GM21529 (cell line): ENCODE data around the gene MCC.

Source experiments
- ATAC-seq: cut with Tn5 transposase; IDR thresholded peaks from one replicate; pipeline ENCODE4 v1.9.1; 2021; ENCODE audit not compliant: unreplicated experiment

Gene MCC

DNA sequence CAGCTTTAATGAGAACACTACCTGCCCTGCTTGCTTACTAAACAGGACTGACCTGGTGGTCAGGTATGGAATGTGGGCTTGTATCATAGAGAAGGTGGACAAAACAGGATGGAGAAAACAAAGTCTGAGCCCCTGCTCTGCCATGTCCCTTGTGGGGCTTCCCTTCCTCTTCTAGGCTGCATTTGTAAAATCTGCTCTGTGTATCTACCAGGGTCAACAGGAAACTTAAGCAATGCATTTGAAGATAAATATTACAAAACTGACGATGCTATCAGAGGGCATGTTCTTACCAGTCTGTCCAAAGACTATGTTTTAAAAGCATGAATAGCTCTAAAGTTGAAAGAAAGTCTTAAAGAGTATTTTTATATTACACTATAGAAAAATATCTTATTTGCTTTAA, 282.9 kb downstream of the MCC start:
- ATAC-seq, result no peak

DNA sequence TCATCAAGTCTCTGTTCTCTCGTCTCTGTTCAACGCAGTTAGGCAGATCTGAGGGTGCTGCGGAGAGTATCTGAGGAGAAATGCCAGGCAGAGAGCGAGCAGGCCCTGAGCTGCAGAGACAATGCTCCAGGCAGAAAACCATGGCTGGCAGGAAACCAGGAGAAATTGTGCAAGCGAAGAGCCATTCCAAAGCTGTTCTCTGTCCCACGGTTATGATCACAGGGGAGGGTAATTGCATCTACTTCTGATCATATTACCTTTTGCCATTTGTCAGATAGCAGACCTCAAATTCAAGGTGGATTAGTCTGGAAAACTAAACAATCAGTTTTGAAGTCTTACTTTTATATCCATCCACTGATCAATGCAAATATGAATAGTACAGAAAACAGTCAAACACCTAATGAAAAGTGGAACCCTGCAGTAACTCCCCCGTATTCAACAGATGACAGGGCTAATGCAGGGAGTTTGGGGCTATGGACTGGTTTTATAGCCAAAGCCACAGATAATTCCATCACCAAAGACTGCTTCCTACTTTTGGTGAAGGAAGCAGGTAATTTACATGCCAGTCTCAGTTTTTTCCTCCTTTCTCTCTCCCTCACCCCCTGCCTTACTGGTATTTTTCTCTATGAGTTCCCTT, 283.6 kb downstream of the MCC start:
- no peak for ATAC-seq

- no peak for ATAC-seq
Observed at GRCh38 chr5:113203916-113204315, 284.3 kb downstream of the MCC start.

GRCh38 chr5:113202746-113203716, 285.2 kb downstream of the MCC start:
- ATAC-seq, result no peak

- ATAC-seq, result no peak
Observed at GRCh38 chr5:113202287-113202686, 286.0 kb downstream of the MCC start.

DNA sequence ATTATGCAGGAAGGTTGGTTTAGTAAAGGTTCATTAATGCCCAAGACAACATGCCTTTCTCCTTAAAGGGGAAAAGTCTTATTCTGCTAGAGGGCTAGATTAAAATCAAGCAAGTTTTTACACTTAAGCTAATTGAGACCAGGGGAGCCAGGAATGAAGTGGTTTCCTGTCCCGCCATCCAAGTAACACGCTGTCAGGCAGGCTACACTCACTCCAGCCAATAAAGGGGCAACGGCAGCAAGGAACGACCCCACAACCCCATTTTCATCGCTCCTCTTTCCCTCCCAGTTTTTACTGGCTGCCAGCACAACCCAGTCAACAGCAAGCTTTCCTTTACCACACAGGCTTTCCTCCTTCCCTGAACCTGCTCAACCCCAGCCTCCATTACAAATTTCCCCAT, 286.5 kb downstream of the MCC start:
- ATAC-seq, result no peak

DNA sequence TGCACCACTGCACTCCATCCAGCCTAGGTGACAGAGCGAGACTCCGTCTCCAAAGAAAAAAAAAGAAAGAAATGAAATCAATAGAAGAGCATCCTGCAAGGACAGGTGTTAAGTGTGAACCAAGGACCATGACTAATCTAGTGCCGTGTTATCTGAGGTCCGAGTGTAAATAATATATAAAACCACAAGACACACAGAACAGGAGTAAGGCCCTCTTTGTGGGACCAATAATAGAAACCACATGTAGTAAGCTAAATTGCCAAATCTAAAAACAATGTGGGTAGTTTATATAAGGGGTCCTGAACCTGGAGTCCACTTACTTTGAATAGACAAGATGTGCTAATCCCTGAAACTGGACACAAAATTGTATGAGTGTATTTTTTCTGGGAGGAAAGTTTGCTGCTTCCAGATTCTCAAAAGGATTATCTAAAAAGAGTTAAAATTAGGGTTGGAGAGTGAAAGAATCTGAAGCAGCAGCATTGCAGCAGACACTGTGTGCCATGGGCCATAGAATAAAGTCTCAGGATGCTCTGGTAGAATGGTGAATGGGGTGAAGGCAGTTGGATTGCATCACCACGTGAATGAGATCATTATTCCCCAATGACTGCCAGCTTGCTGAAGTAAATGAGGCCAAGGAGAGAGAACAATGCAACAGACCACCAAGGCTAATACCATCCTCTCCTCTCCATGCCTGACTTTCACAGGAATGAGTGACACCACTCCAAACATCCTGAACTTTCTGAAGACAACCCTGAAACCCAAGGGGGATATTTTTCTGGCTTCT, 288.9 kb downstream of the MCC start:
- ATAC-seq, result no peak

DNA sequence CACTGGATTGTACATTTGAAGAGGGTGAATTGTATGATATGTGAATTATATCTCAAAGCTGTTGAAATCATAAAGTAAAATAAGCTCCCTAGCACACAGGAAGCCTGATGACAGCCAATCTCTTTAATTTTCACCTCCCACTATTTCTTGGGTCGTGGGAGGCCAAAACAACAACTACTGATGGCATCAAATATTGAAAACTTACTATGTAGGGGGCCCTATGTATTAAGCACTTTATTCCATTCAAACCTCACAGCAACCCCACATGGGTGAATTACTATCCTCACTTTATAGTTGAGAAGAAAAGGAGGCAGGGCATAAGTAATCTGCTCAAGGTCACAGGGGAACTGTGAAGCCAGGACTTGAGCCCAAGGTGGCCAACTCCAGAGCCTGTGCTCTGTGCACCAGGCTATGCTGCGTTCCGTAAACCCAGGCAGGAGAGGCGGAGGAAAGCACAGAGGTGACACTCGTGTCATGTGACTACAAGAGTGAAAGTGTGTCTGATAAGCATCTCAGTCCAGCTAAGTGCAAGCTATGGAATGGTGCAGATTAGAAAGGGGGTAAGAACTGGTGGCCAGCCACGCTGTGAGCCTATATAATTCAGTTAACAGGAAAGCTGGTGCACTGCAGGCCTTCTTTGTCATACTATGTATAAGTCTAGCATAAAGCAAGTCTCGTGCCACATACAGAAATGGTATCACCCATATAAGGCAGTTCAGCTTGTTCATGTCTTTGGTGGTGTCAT, 290.6 kb downstream of the MCC start:
- no peak for ATAC-seq

- no peak for ATAC-seq
Observed at GRCh38 chr5:113195771-113196170, 292.5 kb downstream of the MCC start.

DNA sequence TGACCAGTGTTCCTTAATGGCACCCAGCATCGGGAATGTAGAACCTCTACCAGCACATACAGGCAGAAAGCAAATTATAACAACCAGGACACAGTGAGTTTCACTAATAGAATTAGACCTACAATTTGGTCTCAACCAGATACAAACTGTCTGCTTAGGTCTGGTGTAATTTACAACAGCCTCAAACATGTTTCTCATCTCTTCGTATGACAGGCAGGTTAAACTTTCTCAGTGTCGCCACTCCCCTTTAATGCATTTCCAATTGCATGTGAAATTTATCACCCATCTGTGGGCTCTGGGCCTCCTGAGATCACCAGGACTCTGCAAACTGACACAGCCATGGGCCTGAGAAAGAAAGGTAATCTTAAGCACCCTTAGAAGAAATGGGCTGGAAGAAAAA, 293.0 kb downstream of the MCC start:
- ATAC-seq, result no peak

DNA sequence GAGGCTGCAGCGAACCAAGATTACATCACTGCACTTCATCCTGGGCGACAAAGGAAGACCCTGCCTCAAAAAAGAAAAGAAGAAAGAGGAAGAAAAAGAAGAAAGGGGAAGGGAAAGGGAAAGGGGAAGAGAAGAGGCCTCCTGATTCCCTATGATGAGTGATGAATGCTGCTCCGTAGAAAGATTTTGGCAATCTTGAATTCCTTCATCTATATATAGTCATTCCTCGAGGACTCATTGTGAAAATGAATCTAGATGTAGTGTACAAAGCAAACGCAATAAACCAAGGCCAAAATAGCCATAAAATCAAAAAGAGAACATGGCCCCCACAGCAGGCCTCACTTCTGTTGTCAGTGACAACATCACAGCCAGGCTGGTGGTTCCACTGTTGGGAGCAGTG, 293.7 kb downstream of the MCC start:
- ATAC-seq, result no peak

- ATAC-seq, result no peak
Observed at GRCh38 chr5:113194125-113194524, 294.1 kb downstream of the MCC start.

GRCh38 chr5:113193311-113193978, 294.8 kb downstream of the MCC start:
- no peak for ATAC-seq

DNA sequence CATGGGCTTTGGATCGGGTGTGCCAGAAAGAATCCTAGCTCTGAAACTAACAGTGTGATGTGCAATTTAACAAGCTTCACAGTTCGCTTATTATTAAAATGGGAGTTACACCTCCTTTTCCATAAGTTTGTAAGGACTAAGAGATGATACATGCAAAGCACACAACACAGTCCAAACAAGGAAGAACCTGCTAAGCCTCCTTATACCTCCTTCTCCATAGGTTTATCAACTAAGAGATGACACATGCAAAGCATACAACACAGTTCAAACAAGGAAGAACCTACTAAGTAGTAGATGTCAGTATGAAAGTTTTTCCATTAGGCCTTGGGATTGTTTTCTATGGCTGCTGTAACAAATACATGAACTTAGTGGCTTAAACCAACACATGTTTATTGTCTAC, 295.7 kb downstream of the MCC start:
- no peak for ATAC-seq

DNA sequence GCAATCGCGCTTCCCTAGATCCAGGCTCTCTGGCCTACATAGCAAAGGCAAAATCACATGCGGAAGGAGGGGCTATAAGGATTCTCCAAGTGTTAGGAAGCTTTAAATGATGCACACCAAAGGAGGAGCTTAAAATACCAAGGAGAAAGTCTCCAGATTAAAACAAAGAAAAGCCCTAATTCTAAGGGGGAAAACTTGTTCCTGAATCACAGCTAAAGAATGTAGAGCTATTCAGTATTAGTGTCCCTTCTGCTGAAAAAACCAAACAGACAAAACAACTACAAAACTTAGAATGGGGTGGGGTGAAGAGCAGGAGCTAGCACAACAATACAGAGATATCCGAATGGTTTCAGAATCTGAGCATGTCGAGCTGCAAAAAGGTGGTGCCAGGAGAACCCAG, 297.9 kb downstream of the MCC start:
- no peak for ATAC-seq

DNA sequence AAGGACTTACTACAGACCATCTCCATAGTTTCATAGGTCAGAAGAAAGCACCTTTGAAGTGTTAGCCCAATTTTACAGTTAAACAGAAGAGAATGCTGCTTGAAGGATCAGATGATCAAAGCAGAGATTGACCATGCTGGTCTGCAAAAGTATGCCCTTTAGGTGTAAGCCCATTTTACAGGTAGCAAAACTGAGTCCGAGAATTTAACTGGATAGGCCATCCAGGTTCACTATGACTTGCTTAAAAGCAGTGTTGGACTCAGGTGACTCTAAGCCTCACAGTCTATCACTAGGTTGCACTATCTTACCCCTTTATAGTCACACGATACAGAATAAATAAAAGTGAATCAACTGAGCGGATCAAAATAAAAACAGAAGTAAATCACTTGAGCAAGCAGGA, 299.0 kb downstream of the MCC start:
- no peak for ATAC-seq

DNA sequence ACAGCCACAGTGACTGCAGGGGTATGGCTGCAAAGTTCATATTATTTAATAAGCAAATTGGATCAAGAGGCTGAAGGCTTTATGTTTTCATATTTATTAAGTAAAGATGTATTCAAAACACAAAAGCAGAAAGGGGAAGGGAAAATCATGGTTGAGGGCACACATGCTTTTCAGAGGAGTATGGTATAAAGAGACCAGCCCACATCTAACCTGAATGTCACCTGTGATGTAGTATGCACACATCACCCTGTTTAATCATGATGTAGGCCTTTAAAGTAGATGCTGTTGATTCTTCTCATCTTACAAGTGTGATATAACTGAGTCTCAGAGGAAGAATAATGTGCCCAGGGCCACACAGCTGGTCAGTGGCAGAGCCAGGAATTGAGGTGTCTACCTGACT, 299.8 kb downstream of the MCC start:
- no peak for ATAC-seq

- no peak for ATAC-seq
Observed at GRCh38 chr5:113187906-113188305, 300.3 kb downstream of the MCC start.

GRCh38 chr5:113186061-113186460, 302.2 kb downstream of the MCC start:
- no peak for ATAC-seq

GRCh38 chr5:113183694-113184093, 304.6 kb downstream of the MCC start:
- ATAC-seq, result no peak
